Bronchial epithelial cell (primary cell): ENCODE results near the gene APCDD1L. TPM values are rescaled to one million over a fixed set of nuclear protein-coding genes. Genes with fewer than 3 reads are reported as not detected.

Source experiments
- DNase-seq: peaks from one replicate; pipeline ENCODE4 v3.0.0-alpha.2; 2010; ENCODE audit warnings: low read depth
- FAIRE-seq: peaks from 2 replicates; lab custom pipeline; 2011; peaks lifted over from hg19 to GRCh38; lab: Jason Lieb, UNC
- H3K27me3 ChIP-seq: 2 replicates; pipeline ENCODE4 v1.5.1; 2011; ENCODE audit warnings: low read length; ENCODE audit not compliant: control insufficient read depth, insufficient read depth
- H3K36me3 ChIP-seq: 2 replicates; pipeline ENCODE4 v1.5.1; 2011; ENCODE audit warnings: low read length; ENCODE audit not compliant: control insufficient read depth, insufficient read depth
- H3K4me3 ChIP-seq: 2 replicates; pipeline ENCODE4 v1.5.1; 2011; ENCODE audit warnings: mild to moderate bottlenecking, low read depth, low read length, control low read depth
- total RNA-seq: library from RNA; depleted of rRNA; stranded (reverse); fragments of >200 nt; gene quantifications from 2 replicates; pipeline ENCODE4 v1.2.1, GENCODE V29; 2014
- TF ChIP-seq, protein P1 (sequence below): IDR thresholded peaks from 2 replicates; pipeline ENCODE4 v1.5.1; 2011; ENCODE audit warnings: mild to moderate bottlenecking, moderate library complexity, low read length, control low read depth, inconsistent platforms; ENCODE audit not compliant: insufficient read depth, severe bottlenecking

The APCDD1L gene
- total RNA-seq, 1 donor from 2014 or later: under 0.01 TPM

DNA sequence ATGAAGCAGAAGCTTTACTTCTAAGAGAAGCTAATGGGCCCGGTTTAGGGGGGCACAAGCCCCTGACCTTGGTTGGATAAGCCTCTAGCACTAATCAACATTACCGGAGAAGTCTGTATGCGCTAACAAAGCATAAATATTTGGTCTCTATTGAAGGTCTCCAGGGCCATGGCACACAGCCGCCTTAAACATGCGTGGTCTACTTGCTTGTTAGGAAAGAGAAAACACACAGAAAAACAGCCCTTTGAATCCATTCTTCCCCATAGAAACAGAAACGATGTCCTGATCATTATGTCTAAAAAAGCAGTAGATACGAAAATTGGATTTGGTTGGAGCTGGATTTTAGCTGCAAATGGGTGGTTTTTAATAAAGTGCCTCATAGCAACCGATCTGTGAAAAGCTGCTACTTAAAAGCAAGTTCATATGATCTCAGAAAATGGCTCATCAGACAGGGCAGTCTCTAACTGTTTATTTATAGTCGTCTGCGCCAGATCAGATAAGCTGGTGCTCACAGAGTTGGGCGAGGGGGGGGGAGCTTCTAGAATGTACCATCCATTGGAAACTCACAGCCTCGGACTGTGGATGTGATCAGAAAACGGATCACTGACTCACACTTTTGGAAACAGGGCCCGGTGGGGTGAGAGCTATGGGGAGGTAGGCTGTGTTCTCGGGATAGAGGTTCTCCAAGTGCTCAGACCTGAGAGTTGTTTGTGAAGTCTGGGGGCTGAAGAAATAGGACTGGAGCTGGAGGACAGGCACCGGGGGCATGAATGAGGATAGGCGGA, 35.3 kb upstream of the APCDD1L start:
- DNase-seq (no peak), FAIRE-seq (no peak)
- H3K4me3 ChIP-seq: no peak overlapping the region
- no peaks in the 10 kb centered on the region for H3K36me3 ChIP-seq
- TF ChIP-seq, protein P1, sequence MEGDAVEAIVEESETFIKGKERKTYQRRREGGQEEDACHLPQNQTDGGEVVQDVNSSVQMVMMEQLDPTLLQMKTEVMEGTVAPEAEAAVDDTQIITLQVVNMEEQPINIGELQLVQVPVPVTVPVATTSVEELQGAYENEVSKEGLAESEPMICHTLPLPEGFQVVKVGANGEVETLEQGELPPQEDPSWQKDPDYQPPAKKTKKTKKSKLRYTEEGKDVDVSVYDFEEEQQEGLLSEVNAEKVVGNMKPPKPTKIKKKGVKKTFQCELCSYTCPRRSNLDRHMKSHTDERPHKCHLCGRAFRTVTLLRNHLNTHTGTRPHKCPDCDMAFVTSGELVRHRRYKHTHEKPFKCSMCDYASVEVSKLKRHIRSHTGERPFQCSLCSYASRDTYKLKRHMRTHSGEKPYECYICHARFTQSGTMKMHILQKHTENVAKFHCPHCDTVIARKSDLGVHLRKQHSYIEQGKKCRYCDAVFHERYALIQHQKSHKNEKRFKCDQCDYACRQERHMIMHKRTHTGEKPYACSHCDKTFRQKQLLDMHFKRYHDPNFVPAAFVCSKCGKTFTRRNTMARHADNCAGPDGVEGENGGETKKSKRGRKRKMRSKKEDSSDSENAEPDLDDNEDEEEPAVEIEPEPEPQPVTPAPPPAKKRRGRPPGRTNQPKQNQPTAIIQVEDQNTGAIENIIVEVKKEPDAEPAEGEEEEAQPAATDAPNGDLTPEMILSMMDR: no peak
- H3K27me3 ChIP-seq: peaks cover 4% of the 10 kb centered on the region

GRCh38 chr20:58549231-58550209, 34.3 kb upstream of the APCDD1L start:
- FAIRE-seq: no peak
- no peak for DNase-seq
- Histone ChIP-seq H3K27me3 (peaks cover 4% of the 10 kb centered on the region), H3K36me3 (no peaks in the 10 kb centered on the region), H3K4me3 (no peak overlapping the region)
- TF ChIP-seq, protein P1: no peak

- H3K36me3 ChIP-seq: no peaks in the 10 kb centered on the region
- FAIRE-seq (no peak), DNase-seq (peak; percentile 25)
- no peak overlapping the region for H3K4me3 ChIP-seq
- peaks cover 2% of the 10 kb centered on the region for H3K27me3 ChIP-seq
- TF ChIP-seq, protein P1: no peak
Measured at GRCh38 chr20:58547623-58548475, 32.6 kb upstream of the APCDD1L start.

DNA sequence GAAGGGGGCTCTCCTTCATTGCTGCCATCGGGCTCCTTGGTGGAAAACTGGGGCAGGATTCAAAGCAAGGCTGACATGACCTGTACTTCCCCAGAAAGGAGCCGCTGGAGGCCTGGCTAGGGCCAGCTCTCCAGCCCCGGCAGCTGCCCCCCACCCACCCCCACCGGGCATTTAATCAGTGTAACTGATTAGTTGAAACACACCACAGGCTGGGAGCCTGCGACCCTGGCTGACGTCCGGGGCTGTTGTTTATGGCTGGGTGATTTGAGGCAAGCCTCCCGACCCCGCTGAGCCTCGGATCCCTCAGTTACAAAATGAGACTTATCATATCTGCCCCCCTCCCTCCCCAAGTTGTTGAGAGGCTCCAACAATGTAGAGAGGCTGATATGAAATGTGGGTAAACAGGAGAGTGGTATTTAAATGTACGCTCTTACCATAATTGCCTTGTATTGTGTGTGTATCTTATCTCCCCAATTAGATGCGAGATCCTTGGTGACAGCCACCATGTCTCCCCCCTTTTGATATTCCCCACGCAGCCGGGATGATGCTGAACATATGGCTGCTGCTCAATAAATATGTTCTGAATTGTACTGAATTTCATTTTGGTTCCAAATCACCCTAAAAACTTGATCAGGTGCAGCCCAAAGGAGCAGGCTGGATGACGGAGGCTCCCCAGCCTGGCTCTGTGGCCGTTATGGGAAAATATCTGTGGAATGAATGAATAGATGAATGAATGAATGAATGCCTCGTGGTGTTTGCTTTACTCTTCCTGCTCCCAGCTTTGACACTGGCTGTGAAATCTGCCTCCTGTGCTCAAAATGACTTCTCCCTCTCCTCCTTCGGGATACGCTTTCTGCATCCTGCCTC, 31.8 kb upstream of the APCDD1L start:
- DNase-seq: no peak
- Histone ChIP-seq H3K27me3 (no peaks in the 10 kb centered on the region), H3K4me3 (no peak overlapping the region), H3K36me3 (no peaks in the 10 kb centered on the region)
- TF ChIP-seq, protein P1: no peak
- FAIRE-seq: no peak

DNA sequence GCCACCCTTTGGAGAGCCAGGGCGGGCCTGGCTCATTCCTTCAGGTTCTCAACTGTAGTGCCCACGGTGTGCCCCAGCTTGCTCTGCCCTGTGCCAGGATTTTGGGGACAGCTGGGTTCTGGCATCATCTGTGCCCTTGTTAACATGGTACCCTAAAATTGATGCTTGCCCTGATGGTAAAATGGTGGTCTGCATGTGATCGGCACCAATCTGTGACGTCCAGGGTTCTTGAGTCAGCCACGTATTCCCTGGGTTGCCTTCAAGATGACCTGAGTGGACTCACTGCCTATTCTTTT, 31.2 kb upstream of the APCDD1L start:
- DNase-seq: no peak
- Histone ChIP-seq H3K4me3 (no peak overlapping the region), H3K36me3 (no peaks in the 10 kb centered on the region), H3K27me3 (no peaks in the 10 kb centered on the region)
- TF ChIP-seq, protein P1: no peak
- no peak for FAIRE-seq
